Adrenal gland (tissue), 12 donors: ENCODE data around the gene SMARCAD1. TPM values are rescaled to one million over a fixed set of nuclear protein-coding genes. Genes with fewer than 3 reads are reported as not detected.

Source experiments
- DNase-seq, 7 donors: peaks; one replicate each; pipeline ENCODE4 v3.0.0-alpha.2; 2019 to 2020
- H3K27ac ChIP-seq, 5 donors: fragments of 200-600 bp; sonication (generic) in 4 of 5; 1 replicate in 3 of 5; 2 replicates in 2 of 5; pipeline versions ENCODE4 v1.5.1 to v1.8.0; 2016 to 2020; ENCODE audit warnings: mild to moderate bottlenecking in 1 of 5
- H3K27me3 ChIP-seq: fragments of 200-600 bp; 2 replicates; pipeline ENCODE4 v1.8.0; 2021
- H3K36me3 ChIP-seq, 2 donors: fragments of 200-600 bp; replicated peaks in 1 of 2; 1 replicate in 1 of 2; 2 replicates in 1 of 2; pipeline versions ENCODE4 v1.5.1 to v1.8.0; 2018 to 2022
- H3K4me1 ChIP-seq, 2 donors: fragments of 200-600 bp; replicated peaks in 1 of 2; 1 replicate in 1 of 2; 2 replicates in 1 of 2; pipeline versions ENCODE4 v1.5.1 to v1.8.0; 2018 to 2021
- H3K4me3 ChIP-seq, 4 donors: fragments of 200-600 bp; sonication (generic) in 3 of 4; one replicate each; pipeline ENCODE4 v1.5.1; 2016 to 2018
- H3K9me3 ChIP-seq, 3 donors: fragments of 200-600 bp; sonication (generic) in 1 of 3; replicated peaks in 1 of 3; 1 replicate in 2 of 3; 2 replicates in 1 of 3; pipeline versions ENCODE4 v1.5.1 to v1.8.0; 2016 to 2021
- POLR2A ChIP-seq, 2 donors: fragments of 450-650 bp; IDR thresholded peaks; one replicate each; pipeline ENCODE4 v1.6.1; 2017; ENCODE audit warnings: antibody characterized with exemption in 2 of 2, mild to moderate bottlenecking in 2 of 2, moderate library complexity in 1 of 2
- WGBS, 4 donors: extraction: QIAGEN DNeasy Blood & Tissue Kit in 2 of 4; methylation state at CpG; one replicate each; pipeline versions ENCODE4 v1.1.5 to v1.1.7; 2013 to 2017; 5-methylcytosine and 5-hydroxymethylcytosine counted together
- intact Hi-C, 2 donors: fragments of 100-400 bp; cut with DNase I; formaldehyde crosslinking; loops; one replicate each; pipeline versions ENCODE4 v1.14.1 to v1.15.0; 2022 to 2023
- polyA plus RNA-seq, 3 donors: library from polyadenylated mRNA; stranded (reverse); fragments of 200-250 nt in 2 of 3; fragments of 350-450 nt in 1 of 3; fragmentation: Illumina TruSeq in 1 of 3; extraction: RNeasy Lipid Tissue Mini Kit (QIAGEN cat#74804) in 1 of 3; gene quantifications; one replicate each; pipeline ENCODE4 v1.2.3, GENCODE V29; 2013 to 2014
- total RNA-seq, 9 donors: library from RNA; depleted of rRNA in 4 of 9; stranded (reverse); fragments of >200 nt in 4 of 9; fragments of 120-200 nt in 1 of 9; fragmentation: NEBNext Ultra II Directional in 1 of 9; extraction: Animal tissue kit (Norgen Biotek cat#: 25700) in 1 of 9; gene quantifications; one replicate each; pipeline versions ENCODE4 v1.1.0 to v1.2.4, GENCODE V29; 2013 to 2023
- TF ChIP-seq, protein P1 (sequence below), 6 experiments: fragments of 450-650 bp in 4 of 6; fragments of 200-600 bp in 2 of 6; sonication (generic) in 1 of 6; IDR thresholded peaks; 1 replicate in 5 of 6; 2 replicates in 1 of 6; pipeline versions ENCODE4 v1.5.1 to v1.8.0; 2016 to 2021; ENCODE audit warnings: antibody characterized with exemption in 6 of 6, mild to moderate bottlenecking in 2 of 6, moderate library complexity in 1 of 6
- donor health status: healthy with polysubstance abuse.
- donor health status: Bipolar disorder and iron deficiency.
- donor health status: DM: yes; HTN: yes; CAD: no.
- donor health status: DM: no; HTN: no; CAD: no.
- donor health status: DM: no; HTN: no; CAD: no.
- donor health status: DM: yes; HTN: yes; CAD: no.

The SMARCAD1 gene
- total and polyA plus RNA-seq, 12 donors = 9.0 to 51.9 (median 22.2) TPM

DNA sequence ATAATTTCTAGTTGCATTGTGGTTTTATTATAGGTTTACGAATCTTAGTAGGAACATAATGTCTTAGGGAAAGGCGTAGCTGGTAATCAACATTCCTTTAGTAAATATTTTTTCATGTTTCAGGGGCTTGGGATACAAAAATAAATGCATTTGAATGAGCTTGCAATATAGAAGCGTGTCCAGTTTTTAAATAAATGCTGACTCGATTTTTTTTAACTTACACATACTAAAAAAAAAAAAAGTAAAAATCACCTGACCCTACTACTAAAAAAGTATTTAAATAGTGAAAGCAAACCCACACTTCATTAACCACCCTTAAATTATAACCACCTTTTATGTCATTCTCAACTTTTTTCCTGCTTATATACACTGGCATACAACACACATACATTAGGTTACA lies 29.6 kb downstream of the SMARCAD1 start:
- intact Hi-C loops = no loop called here
- Histone ChIP-seq H3K36me3 (peaks cover 0 to 20% of the 10 kb centered on the region in 2 donors), H3K4me3 (no peak overlapping the region), H3K4me1 (peaks cover 0 to 3% of the 10 kb centered on the region in 2 donors), H3K27me3 (no peaks in the 10 kb centered on the region), H3K27ac (no peak overlapping the region), H3K9me3 (no peaks in the 10 kb centered on the region)
- WGBS, 4 donors = 91 to 95% (median 94%) methylated on average over 4 of the region's 4 CpGs
- TF ChIP-seq, protein P1, sequence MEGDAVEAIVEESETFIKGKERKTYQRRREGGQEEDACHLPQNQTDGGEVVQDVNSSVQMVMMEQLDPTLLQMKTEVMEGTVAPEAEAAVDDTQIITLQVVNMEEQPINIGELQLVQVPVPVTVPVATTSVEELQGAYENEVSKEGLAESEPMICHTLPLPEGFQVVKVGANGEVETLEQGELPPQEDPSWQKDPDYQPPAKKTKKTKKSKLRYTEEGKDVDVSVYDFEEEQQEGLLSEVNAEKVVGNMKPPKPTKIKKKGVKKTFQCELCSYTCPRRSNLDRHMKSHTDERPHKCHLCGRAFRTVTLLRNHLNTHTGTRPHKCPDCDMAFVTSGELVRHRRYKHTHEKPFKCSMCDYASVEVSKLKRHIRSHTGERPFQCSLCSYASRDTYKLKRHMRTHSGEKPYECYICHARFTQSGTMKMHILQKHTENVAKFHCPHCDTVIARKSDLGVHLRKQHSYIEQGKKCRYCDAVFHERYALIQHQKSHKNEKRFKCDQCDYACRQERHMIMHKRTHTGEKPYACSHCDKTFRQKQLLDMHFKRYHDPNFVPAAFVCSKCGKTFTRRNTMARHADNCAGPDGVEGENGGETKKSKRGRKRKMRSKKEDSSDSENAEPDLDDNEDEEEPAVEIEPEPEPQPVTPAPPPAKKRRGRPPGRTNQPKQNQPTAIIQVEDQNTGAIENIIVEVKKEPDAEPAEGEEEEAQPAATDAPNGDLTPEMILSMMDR (IDR thresholded peaks at IDR 0.05) = no peak
- no peak for TF ChIP-seq POLR2A (IDR thresholded peaks at IDR 0.05)
- no peak for DNase-seq

DNA sequence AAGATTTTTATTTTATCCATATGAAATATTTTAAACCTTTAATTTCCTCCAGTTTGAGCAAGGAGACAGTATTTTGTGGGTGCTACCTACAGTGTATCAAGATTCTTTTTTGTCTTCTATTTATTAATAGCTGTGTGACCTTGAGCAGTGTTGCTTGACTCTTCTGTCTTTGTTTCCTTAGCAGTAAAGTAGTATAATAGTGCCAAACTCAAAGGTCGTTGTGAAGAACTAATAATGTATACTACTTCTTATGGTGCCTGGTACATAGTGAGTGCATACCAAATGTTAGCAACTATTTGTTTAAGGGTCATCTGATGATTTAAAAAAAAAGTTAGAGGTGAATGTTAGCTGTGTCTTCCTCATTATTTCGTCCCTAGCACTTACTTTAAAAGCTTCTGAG lies 30.5 kb downstream of the SMARCAD1 start:
- no peaks in the 10 kb centered on the region for H3K9me3 ChIP-seq
- H3K4me3 ChIP-seq = no peak overlapping the region
- H3K27ac ChIP-seq = no peak overlapping the region
- no peaks in the 10 kb centered on the region for H3K27me3 ChIP-seq
- intact Hi-C loops = no loop called here
- H3K4me1 ChIP-seq = peaks cover 0 to 3% of the 10 kb centered on the region in 2 donors
- DNase-seq = no peak
- 67 to 73% (median 69%) methylated on average over 2 of the region's 2 CpGs for WGBS, 4 donors
- TF ChIP-seq, protein P1 (IDR thresholded peaks at IDR 0.05) = no peak
- no peak for TF ChIP-seq POLR2A (IDR thresholded peaks at IDR 0.05)
- peaks cover 0 to 24% of the 10 kb centered on the region in 2 donors for H3K36me3 ChIP-seq

DNA sequence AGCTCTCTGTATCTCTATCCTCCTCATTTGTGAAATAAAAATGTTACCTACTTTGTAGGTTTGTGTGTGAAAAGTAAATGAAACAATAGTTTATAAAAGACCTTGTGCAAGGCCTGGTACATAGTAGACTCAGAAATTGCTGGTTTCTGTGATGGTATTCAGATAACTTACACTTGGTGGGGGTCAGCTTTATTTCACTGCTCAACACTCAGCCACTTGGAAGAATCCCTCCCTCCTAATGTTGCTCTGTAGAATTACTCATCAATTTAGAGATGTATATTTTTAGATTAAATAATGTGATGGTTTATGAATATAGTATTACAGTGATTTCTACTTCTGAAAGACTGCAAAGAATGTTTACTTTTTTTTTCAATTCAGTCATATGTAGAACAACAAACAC lies 32.7 kb downstream of the SMARCAD1 start:
- H3K4me1 ChIP-seq = peaks cover 0 to 3% of the 10 kb centered on the region in 2 donors
- no peak for DNase-seq
- H3K27ac ChIP-seq = no peak overlapping the region
- no peak overlapping the region for H3K4me3 ChIP-seq
- no peaks in the 10 kb centered on the region for H3K27me3 ChIP-seq
- no peaks in the 10 kb centered on the region for H3K9me3 ChIP-seq
- no peak for TF ChIP-seq POLR2A (IDR thresholded peaks at IDR 0.05)
- TF ChIP-seq, protein P1 (IDR thresholded peaks at IDR 0.05) = no peak
- peaks cover 0 to 35% of the 10 kb centered on the region in 2 donors for H3K36me3 ChIP-seq
- intact Hi-C loops = no loop called here

DNA sequence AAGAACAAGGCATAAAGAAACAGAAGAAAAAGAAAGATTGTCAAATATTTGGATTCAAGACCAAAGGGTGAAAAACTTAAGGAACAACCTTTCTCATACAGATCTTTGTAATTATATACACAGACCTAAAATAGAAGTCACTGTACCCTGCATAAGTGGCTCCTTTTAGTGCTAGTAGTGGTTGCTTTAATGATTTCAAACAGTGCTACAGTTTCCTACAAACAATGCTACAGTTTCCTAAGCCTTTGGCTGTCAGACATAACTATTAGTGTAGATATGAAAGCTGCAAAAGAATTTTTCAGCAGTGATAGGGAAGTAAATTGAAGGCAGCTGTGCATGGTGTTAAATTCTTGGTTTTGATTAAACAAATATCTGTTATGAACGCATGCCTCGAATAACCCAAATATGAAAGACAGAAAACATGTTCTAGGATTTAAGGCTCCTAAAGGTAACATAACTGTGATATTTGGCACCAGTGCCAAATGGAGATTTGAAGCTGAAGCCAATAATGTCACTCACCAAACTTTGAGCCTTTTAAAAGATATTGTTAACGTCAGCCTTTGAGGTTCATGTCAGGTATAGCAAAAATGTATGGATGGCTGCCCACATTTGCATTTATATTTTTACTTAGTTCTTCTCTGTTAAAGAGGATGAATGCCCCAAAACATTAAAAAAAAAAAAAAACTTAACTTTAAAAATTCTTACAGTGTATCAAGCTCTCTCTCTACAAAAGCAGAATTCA lies 36.6 kb downstream of the SMARCAD1 start:
- Histone ChIP-seq H3K27ac (no peak overlapping the region), H3K36me3 (peaks cover 0 to 36% of the 10 kb centered on the region in 2 donors), H3K9me3 (no peaks in the 10 kb centered on the region), H3K4me1 (no peaks in the 10 kb centered on the region), H3K4me3 (no peak overlapping the region), H3K27me3 (no peaks in the 10 kb centered on the region)
- 82 to 89% (median 86%) methylated on average over 3 of the region's 3 CpGs for WGBS, 4 donors
- TF ChIP-seq, protein P1 (IDR thresholded peaks at IDR 0.05) = no peak
- no peak for TF ChIP-seq POLR2A (IDR thresholded peaks at IDR 0.05)
- intact Hi-C loops = no loop called here
- no peak for DNase-seq
